HG02610 (cell line): ENCODE results near the gene CDC20B.
"Not testable (repeated sequence)": the region's sequence is repeated elsewhere in the genome, so short reads cannot be mapped to it uniquely, and the experiment has no call there.

Experiments
- ATAC-seq: cut with Tn5 transposase; IDR thresholded peaks from one replicate; pipeline ENCODE4 v1.9.1; 2021; ENCODE audit warnings: mild to moderate bottlenecking, moderate library complexity; ENCODE audit not compliant: unreplicated experiment

Gene CDC20B

DNA sequence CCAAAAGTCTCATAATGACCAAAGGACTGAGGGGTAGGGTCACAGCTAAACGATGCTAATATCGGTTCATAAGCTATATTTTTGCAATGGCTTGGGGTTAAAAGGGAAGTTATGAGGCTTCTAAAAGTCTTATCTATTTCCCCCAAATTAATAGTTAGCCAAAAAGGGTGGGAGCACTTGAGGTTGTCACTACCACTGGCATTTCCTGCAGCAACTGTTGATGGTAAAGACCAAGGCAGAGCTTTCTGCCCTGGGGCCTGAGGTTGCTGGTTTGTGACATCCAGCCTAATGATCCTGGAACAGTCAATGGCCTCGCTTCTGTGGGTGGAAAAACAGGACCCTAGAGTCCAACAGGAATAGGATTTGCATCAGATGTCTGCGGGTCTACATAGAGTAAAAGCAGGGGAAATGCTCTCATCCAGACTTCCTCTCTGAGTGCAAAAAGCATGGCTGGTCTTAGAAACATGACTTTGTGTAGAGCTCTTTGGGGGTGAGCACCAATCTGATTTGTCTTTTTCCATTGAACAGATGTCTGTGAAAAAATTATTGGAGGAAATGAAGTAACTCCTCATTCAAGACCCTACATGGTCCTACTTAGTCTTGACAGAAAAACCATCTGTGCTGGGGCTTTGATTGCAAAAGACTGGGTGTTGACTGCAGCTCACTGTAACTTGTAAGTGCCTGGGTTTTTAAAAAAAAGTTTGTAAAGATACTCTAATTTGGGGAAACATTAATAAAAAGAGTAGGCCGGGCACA lies 67.9 kb downstream of the CDC20B start:
- ATAC-seq: no peak

DNA sequence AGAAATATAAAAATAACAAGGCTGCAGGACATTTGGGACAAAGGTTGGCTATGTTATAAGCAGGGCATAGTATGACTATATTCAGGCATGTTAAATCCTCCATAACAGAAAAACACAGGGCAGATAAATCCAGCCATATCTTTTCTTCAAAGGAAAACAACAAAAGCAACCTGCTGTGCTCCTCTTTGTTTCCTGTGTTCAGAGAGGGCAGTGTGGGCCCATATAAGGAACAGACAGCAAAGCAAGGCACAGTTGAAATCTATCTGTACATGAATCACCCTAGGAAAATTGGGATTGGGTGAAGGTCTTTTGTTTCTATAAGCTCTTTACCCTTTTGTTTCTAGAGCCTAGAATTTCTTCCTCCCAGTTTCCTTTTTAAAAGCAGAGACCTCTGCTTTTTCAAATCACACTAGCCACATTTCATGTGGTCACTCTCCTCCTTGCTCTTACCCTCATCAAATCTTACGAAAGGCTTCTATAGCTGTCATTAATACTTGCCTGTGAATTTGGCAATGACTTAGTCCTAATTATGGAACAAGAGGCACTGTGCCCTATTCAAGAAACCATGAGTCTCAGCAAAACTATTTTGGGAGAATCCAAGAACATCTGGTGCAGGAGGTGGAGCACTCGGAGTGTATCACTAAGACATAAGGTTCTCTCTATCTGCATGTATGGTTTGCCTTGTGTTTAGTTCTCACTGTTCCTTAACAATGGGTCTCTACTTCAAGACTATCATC lies 68.8 kb downstream of the CDC20B start:
- no peak for ATAC-seq

- ATAC-seq: no peak
Observed at GRCh38 chr5:55102348-55102747, 70.6 kb downstream of the CDC20B start, which contains the start of gene GZMA. Gene GZMA (plus strand): TSS chr5:55102646. CDS start chr5:55102683, 37 bp downstream.

DNA sequence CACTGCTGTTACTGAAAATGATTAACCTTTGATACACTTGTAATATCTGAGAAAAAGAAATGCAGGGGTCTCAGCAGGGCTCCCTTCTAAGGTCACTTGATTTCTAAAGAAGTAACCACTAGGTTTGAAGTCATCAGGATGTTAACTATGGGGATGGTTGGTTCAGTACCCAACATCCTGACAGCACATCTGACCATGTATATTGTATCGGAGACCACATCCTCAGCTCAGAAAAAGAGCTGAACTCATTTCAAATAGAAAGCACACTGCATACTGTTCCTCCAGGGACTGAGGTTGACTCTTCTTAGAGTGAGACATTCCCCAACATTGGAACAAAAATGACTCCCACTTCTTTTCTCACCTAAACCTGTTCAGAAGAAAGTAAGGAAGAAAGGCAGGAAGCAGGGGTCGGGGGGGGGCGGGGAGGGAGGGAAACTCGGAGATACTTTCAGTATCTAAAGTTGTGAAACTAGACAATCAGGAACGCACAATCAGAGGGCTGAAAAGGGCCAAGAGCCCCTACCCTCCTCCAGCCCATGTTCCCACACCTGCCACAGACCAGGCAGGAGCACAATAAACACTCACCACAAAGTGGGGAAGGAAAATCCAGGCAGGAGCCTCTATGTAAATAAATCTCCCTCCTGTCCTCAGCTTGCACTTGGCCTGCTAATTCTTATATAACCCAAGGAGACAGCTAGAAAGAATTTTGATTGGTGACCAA lies 71.3 kb downstream of the CDC20B start:
- no peak for ATAC-seq

- ATAC-seq: not testable (repeated sequence)
Observed at GRCh38 chr5:55101148-55101547, 71.8 kb downstream of the CDC20B start.

DNA sequence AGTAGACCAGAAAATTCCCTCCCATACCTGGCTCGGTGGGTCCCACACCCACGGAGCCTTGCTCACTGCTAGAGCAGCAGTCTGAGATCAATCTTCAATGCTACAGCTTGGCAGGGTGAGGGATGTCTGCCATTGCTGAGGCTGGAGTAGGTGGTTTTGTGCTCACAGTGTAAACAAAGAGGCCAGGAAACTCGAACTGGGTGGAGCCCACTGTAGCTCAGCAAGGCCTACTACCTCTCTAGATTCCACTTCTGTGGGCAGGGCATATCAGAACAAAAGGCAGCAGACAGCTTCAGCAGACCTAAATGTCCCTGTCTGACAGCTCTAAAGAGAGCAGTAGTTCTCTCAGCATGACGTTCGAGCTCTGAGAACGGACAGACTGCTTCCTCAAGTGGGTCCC lies 76.1 kb downstream of the CDC20B start:
- no peak for ATAC-seq

GRCh38 chr5:55096182-55096581 lies 76.8 kb downstream of the CDC20B start:
- ATAC-seq: no peak

DNA sequence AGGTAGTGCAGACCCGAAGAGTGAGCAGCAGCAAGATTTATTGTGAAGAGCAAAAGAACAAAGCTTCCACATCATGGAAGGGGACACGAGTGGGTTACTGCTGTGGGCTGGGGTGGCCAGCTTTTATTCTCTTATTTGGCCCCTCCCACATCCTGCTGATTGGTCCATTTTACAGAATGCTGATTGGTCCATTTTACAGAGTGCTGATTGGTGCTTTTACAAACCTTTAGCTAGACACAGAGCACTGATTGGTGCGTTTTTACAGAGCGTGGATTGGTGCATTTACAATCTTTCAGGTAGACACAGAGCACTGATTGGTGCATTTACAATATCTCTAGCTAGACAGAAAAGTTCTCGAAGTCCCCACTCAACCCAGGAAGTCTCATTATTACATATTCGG lies 82.0 kb downstream of the CDC20B start:
- ATAC-seq: not testable (repeated sequence)

GRCh38 chr5:55089301-55089700 lies 83.7 kb downstream of the CDC20B start:
- not testable (repeated sequence) for ATAC-seq

- ATAC-seq: no peak
Observed at GRCh38 chr5:55081541-55081940, 91.4 kb downstream of the CDC20B start.

DNA sequence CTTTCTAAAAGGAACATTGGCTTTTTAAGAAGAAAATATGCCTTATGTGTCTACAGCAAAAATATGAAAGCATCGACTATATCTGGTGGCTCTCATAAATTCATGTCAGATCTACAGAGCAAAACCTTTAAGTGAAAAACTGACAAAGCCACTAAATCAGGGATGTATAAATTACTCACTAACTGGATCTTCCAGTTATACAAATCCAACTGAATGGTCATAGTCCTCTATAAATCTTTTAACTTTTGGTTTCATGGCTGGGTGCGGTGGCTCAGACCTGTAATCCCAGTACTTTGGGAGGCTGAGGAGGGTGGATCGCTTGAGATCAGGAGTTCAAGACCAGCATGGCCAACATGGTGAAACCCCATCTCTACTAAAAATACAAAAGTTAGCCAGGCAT lies 99.8 kb downstream of the CDC20B start:
- no peak for ATAC-seq

DNA sequence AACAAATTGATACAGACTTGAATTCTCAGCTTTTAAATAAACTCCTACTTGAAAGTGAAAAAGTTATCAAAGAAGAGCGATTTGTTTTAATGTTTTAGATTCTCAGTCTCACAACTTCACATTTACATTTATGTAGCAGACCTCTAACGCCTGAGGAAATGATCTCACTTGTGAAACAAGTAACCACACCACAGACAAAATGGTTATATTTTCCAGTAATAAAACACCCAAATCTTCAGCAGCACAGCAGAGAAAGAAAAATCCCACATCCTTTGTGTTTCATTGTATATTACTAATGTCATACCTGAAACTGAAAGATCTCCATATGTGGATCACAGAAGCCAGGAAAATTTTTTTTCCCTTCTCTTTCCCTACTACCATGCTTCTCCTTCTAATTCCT lies 100.3 kb downstream of the CDC20B start:
- ATAC-seq: no peak

GRCh38 chr5:55071413-55071812 lies 101.6 kb downstream of the CDC20B start:
- no peak for ATAC-seq

DNA sequence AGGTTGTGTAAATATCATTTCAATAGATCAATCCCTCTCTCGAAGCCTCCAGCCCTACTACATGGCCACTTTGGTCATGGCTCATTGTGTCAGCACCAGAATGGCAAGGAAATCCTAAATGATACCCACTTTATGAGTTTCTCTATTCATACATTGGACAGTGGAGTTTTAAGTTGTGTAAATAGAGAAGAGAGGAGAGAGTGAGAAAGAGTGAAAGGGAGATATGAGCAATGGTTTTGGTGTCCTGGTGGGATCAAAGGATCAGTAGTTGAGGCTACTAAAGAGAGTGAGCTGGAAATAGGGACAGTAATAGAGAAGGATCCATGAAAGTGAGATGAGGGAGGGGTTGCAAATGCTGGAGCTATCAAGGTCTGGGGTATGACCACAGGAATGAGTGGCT lies 102.0 kb downstream of the CDC20B start:
- ATAC-seq: no peak

DNA sequence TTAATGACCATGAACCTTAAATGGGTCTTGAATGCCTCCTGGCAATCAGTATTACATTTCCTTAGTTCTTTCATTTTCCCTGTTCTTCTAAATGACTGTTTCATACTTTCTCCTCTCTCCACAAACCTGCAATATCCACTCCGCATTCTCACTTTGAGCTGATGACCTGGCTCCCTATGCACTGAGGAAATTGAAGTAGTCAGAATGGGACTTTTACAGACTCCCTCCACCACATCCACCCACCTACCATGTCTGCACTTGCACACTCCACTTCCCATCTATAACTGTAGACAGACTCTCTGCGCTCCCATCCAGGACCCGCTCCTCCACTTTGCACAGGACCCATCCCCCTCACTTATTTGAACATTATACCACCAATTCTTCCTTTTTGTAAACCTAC lies 106.7 kb downstream of the CDC20B start:
- ATAC-seq: no peak

GRCh38 chr5:55064523-55064922 lies 108.5 kb downstream of the CDC20B start:
- no peak for ATAC-seq

GRCh38 chr5:55063899-55064298 lies 109.1 kb downstream of the CDC20B start:
- no peak for ATAC-seq

DNA sequence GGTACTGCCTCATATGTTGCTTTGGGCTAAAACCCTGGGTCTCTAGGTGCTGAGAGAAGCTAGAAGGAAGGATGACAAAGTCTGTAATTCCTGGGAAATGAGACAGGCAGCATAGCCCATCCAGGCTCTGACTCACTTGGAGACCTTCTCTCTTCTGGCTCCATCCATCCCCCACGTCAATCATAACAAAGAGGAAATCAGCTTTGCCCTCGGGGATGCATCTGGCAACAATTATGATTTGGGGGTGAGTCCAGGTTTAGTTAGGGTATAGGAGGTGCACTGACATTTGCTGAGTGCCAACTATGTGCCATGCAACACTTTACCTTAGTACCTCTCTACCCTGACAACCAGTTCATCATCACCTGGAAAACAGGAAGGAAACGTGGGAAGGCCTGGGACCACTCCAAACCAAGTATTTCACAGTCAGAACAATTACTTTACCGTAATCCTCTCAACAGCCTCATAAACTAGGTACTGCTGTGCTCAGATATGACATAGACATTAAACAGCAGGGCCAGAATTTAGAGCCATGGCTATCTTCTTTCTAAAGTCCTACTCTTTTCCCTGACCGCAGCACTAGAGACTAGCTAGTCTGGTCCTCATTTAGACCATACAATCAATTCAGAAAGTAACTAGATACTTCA lies 109.6 kb downstream of the CDC20B start:
- ATAC-seq: no peak
